Measurements from ENCODE around the gene ARMH3.

Gene ARMH3

DNA sequence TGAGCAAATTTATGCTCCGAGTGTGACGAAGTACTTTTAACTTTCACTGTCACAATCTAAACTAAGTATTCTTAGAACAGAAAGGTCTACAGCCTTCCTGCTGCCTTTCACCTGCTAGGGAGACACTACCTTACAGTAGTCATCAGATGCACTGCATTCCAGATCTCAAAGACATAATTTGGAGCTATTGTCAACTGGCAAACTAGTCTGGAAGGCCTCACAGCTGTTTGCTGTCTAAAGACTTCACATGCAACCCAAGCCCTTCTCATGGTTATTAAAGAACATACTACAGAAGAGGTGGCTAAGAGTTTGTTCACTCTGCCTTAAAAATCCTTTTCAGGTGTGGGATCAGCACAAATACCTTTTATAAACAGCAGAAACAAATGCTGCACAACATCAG is 120.5 kb downstream of the ARMH3 start:
- TF ChIP-seq ZNF274 (IDR thresholded peaks at IDR 0.05; ENCODE audit: low read depth, low read length) (no peak), SUZ12 (IDR thresholded peaks at IDR 0.05; ENCODE audit: extremely low read depth, insufficient read depth, insufficient read length) (no peak), YY1 (IDR thresholded peaks at IDR 0.05; ENCODE audit: insufficient read depth, insufficient read length) (no peak)
- H3K4me3 ChIP-seq (ENCODE audit: insufficient read length, low read depth), result no peak overlapping the region
- no peak overlapping the region for H3K9ac ChIP-seq (ENCODE audit: insufficient read length, low read depth)
- DNase-seq (ENCODE audit: low read depth, low spot score), result no peak
- no peaks in the 10 kb centered on the region for H3K9me3 ChIP-seq (ENCODE audit: insufficient read depth, low read length)
- no peaks in the 10 kb centered on the region for H3K27me3 ChIP-seq (ENCODE audit: insufficient read depth, insufficient read length)
- no peaks in the 10 kb centered on the region for H3K4me1 ChIP-seq (ENCODE audit: insufficient read depth, insufficient read length)
- H3K36me3 ChIP-seq (ENCODE audit: insufficient read depth, insufficient read length, low read length), result no peaks in the 10 kb centered on the region

DNA sequence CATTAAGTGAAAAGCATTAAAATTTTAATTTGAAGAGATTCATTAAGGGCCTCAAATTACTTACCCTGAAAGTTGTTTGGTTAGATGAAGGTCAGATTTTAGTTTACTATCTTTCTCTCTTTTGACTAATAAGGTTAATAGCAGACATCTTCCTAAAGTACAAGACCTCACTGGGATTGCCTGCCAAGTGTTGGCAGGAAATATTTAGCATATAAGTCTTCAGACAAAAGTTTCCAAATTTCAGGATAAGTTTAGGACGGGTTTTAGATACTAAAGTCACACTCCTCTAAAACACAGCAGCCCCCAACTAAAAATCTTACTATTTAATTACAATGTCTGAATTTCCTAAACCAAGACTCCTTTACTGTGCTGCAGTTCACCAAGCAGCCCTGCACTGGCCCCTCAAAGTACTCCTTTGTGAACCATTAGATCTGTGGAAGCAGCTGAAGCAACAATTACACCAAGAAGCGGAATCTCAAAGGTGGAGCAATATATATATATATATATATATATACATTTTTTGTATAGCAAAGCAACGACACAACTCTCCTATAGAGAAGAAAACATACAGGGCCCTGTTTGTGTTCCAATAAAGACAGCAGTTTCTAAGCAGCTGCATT is 121.2 kb downstream of the ARMH3 start:
- no peak for TF ChIP-seq SUZ12 (IDR thresholded peaks at IDR 0.05; ENCODE audit: extremely low read depth, insufficient read depth, insufficient read length)
- TF ChIP-seq ZNF274 (IDR thresholded peaks at IDR 0.05; ENCODE audit: low read depth, low read length), result no peak
- no peaks in the 10 kb centered on the region for H3K27me3 ChIP-seq (ENCODE audit: insufficient read depth, insufficient read length)
- H3K36me3 ChIP-seq (ENCODE audit: insufficient read depth, insufficient read length, low read length), result no peaks in the 10 kb centered on the region
- no peak for DNase-seq (ENCODE audit: low read depth, low spot score)
- no peaks in the 10 kb centered on the region for H3K4me1 ChIP-seq (ENCODE audit: insufficient read depth, insufficient read length)
- no peak overlapping the region for H3K4me3 ChIP-seq (ENCODE audit: insufficient read length, low read depth)
- no peak overlapping the region for H3K9ac ChIP-seq (ENCODE audit: insufficient read length, low read depth)
- no peaks in the 10 kb centered on the region for H3K9me3 ChIP-seq (ENCODE audit: insufficient read depth, low read length)

DNA sequence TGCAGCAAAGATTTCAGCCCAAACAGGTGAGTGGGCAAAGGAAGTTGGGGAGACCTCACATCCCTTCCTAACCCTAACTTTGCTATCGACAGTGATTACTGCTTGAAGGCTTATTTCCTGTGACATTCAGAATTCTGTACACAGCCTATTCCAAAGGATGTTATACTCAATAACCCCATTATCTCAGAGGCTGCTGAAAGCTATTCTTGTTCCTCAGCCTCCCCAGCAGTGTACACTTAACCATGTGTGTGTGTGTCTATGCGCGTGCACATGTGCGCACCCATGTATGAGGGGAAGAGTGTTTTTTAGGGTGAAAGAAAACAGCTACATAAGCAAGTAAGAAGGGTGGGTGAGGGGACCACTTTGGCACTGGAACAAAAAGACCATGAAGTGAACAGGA is 122.0 kb downstream of the ARMH3 start:
- TF ChIP-seq SUZ12 (IDR thresholded peaks at IDR 0.05; ENCODE audit: extremely low read depth, insufficient read depth, insufficient read length) (no peak), YY1 (IDR thresholded peaks at IDR 0.05; ENCODE audit: insufficient read depth, insufficient read length) (no peak), ZNF274 (IDR thresholded peaks at IDR 0.05; ENCODE audit: low read depth, low read length) (no peak)
- H3K9me3 ChIP-seq (ENCODE audit: insufficient read depth, low read length), result no peaks in the 10 kb centered on the region
- H3K9ac ChIP-seq (ENCODE audit: insufficient read length, low read depth), result no peak overlapping the region
- DNase-seq (ENCODE audit: low read depth, low spot score), result no peak
- no peaks in the 10 kb centered on the region for H3K36me3 ChIP-seq (ENCODE audit: insufficient read depth, insufficient read length, low read length)
- H3K4me1 ChIP-seq (ENCODE audit: insufficient read depth, insufficient read length), result no peaks in the 10 kb centered on the region
- no peaks in the 10 kb centered on the region for H3K27me3 ChIP-seq (ENCODE audit: insufficient read depth, insufficient read length)
- H3K4me3 ChIP-seq (ENCODE audit: insufficient read length, low read depth), result no peak overlapping the region

DNA sequence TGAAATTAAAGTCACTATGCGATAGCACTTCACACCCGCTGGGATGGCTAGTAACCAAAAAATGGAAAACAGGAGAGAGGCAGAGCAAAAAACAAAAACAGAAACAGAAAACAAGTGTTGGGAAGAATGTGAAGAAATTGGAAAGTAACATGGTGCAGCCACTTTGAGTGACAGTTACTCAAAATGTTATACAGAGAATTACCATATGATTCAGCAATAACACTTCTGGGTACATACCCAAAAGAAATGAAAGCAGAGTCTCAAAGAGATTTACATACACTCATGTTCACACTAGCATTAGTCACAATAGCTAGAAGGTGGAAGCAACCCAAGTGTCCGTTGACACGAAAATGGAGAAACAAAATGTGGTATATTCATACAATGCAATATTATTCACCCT is 123.8 kb downstream of the ARMH3 start:
- DNase-seq (ENCODE audit: low read depth, low spot score), result no peak
- no peak for TF ChIP-seq ZNF274 (IDR thresholded peaks at IDR 0.05; ENCODE audit: low read depth, low read length)
- Histone ChIP-seq H3K9ac (ENCODE audit: insufficient read length, low read depth) (no peak overlapping the region), H3K36me3 (ENCODE audit: insufficient read depth, insufficient read length, low read length) (no peaks in the 10 kb centered on the region), H3K9me3 (ENCODE audit: insufficient read depth, low read length) (no peaks in the 10 kb centered on the region), H3K4me3 (ENCODE audit: insufficient read length, low read depth) (no peak overlapping the region), H3K27me3 (ENCODE audit: insufficient read depth, insufficient read length) (no peaks in the 10 kb centered on the region), H3K4me1 (ENCODE audit: insufficient read depth, insufficient read length) (no peaks in the 10 kb centered on the region)

DNA sequence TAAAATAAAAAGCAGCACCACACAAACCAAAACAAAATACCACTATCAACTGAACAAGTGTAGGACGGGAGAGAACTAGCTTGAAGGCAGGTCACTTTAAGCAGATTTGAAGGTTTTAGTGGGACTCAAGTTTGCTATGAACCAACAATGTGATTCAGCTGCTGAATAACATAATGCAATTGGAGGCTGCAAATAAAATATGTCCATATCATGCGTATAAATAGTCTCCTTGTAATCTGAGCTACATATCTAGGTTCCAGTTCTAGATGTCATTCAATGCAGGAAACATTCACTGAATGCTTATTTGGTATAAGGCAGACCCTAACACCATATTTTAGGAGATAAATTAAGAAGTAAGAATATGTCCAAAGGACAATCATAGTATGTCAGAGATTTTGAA is 130.9 kb downstream of the ARMH3 start:
- H3K27me3 ChIP-seq (ENCODE audit: insufficient read depth, insufficient read length), result no peaks in the 10 kb centered on the region

DNA sequence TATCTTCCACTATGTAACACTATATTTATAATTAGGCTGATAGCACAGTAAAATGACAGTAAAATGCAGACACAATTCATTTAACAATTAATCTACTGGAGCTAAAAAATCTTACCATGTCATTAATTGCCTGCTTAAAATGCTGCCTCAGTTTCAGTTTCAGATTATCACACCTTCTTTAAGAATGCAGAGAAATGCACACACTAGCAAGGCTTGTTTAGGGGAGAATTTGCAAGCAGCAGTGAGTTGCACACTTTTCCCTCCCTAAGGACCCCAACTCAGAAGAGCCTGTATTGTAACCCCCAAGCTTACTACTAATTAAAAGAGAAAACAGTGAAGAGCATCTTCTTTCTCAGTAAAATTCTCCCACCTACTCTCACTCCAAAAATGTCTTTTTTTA is 132.7 kb downstream of the ARMH3 start:
- Histone ChIP-seq H3K36me3 (ENCODE audit: insufficient read depth, insufficient read length, low read length) (no peaks in the 10 kb centered on the region), H3K4me3 (ENCODE audit: insufficient read length, low read depth) (no peak overlapping the region), H3K9me3 (ENCODE audit: insufficient read depth, low read length) (no peaks in the 10 kb centered on the region), H3K9ac (ENCODE audit: insufficient read length, low read depth) (no peak overlapping the region), H3K27me3 (ENCODE audit: insufficient read depth, insufficient read length) (no peaks in the 10 kb centered on the region), H3K4me1 (ENCODE audit: insufficient read depth, insufficient read length) (no peaks in the 10 kb centered on the region)
- TF ChIP-seq YY1 (IDR thresholded peaks at IDR 0.05; ENCODE audit: insufficient read depth, insufficient read length), result no peak
- TF ChIP-seq ZNF274 (IDR thresholded peaks at IDR 0.05; ENCODE audit: low read depth, low read length), result no peak
- TF ChIP-seq SUZ12 (IDR thresholded peaks at IDR 0.05; ENCODE audit: extremely low read depth, insufficient read depth, insufficient read length), result no peak
- no peak for DNase-seq (ENCODE audit: low read depth, low spot score)

More for the DNA sequence above, 130.9 kb downstream of the ARMH3 start:
- H3K9me3 ChIP-seq (ENCODE audit: insufficient read depth, low read length), result no peaks in the 10 kb centered on the region
- TF ChIP-seq YY1 (IDR thresholded peaks at IDR 0.05; ENCODE audit: insufficient read depth, insufficient read length) (no peak), SUZ12 (IDR thresholded peaks at IDR 0.05; ENCODE audit: extremely low read depth, insufficient read depth, insufficient read length) (no peak), ZNF274 (IDR thresholded peaks at IDR 0.05; ENCODE audit: low read depth, low read length) (no peak)
- no peak for DNase-seq (ENCODE audit: low read depth, low spot score)
- H3K36me3 ChIP-seq (ENCODE audit: insufficient read depth, insufficient read length, low read length), result no peaks in the 10 kb centered on the region
- no peak overlapping the region for H3K9ac ChIP-seq (ENCODE audit: insufficient read length, low read depth)
- no peak overlapping the region for H3K4me3 ChIP-seq (ENCODE audit: insufficient read length, low read depth)
- no peaks in the 10 kb centered on the region for H3K4me1 ChIP-seq (ENCODE audit: insufficient read depth, insufficient read length)

DNA sequence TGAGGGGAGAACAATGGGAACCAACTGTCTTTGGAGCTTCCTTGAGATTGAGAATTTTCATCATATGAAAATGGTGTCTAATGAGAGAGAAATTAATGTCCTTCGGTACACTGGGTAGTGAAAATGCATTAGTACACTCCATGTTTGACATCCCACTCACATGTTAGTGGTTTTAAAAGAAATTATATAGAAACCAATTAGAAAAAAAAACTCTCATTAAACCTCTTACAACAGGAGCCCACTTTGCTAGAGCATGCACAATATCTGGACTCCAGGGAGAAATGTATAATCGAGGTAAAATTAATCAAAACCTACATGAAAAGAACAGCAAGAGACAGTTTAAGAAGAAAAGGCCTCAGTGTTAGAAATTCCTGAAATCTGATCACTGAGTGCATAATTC is 133.1 kb downstream of the ARMH3 start:
- Histone ChIP-seq H3K4me3 (ENCODE audit: insufficient read length, low read depth) (no peak overlapping the region), H3K9ac (ENCODE audit: insufficient read length, low read depth) (no peak overlapping the region), H3K27me3 (ENCODE audit: insufficient read depth, insufficient read length) (no peaks in the 10 kb centered on the region), H3K4me1 (ENCODE audit: insufficient read depth, insufficient read length) (no peaks in the 10 kb centered on the region), H3K36me3 (ENCODE audit: insufficient read depth, insufficient read length, low read length) (no peaks in the 10 kb centered on the region), H3K9me3 (ENCODE audit: insufficient read depth, low read length) (no peaks in the 10 kb centered on the region)
- TF ChIP-seq SUZ12 (IDR thresholded peaks at IDR 0.05; ENCODE audit: extremely low read depth, insufficient read depth, insufficient read length) (no peak), YY1 (IDR thresholded peaks at IDR 0.05; ENCODE audit: insufficient read depth, insufficient read length) (no peak), ZNF274 (IDR thresholded peaks at IDR 0.05; ENCODE audit: low read depth, low read length) (no peak)
- DNase-seq (ENCODE audit: low read depth, low spot score), result no peak

DNA sequence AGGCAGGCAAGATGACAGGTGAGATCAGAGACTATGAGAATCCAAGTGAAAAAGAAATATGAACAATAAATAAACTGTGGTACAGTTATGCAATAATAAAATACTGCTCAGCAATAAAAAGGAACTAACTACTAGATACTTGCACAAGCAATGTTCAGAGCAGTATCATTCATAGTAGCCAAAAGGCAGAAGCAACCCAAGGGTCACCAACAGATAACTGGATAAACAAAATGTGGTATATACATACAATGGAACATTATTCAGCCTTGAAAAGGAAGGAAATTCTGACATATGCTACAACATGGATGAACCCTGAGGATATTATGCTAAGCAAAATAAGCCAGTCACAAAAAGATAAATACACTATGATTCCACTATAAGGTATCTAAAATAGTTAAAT is 135.4 kb downstream of the ARMH3 start:
- DNase-seq (ENCODE audit: low read depth, low spot score), result no peak
- no peaks in the 10 kb centered on the region for H3K36me3 ChIP-seq (ENCODE audit: insufficient read depth, insufficient read length, low read length)
- no peaks in the 10 kb centered on the region for H3K27me3 ChIP-seq (ENCODE audit: insufficient read depth, insufficient read length)
- no peaks in the 10 kb centered on the region for H3K4me1 ChIP-seq (ENCODE audit: insufficient read depth, insufficient read length)
- no peaks in the 10 kb centered on the region for H3K9me3 ChIP-seq (ENCODE audit: insufficient read depth, low read length)
- TF ChIP-seq SUZ12 (IDR thresholded peaks at IDR 0.05; ENCODE audit: extremely low read depth, insufficient read depth, insufficient read length), result no peak
- TF ChIP-seq YY1 (IDR thresholded peaks at IDR 0.05; ENCODE audit: insufficient read depth, insufficient read length), result no peak
- TF ChIP-seq ZNF274 (IDR thresholded peaks at IDR 0.05; ENCODE audit: low read depth, low read length), result no peak
- no peak overlapping the region for H3K9ac ChIP-seq (ENCODE audit: insufficient read length, low read depth)
- H3K4me3 ChIP-seq (ENCODE audit: insufficient read length, low read depth), result no peak overlapping the region
